NOMO-1 (cell line): ENCODE measurements around the gene TNNI2.

ENCODE experiments used
- DNase-seq, 2 experiments: peaks; one replicate each; lab custom pipeline; 2025; ENCODE audit not compliant: unreplicated experiment in 2 of 2; lab: John Stamatoyannopoulos, UW

TNNI2 gene

GRCh38 chr11:1844221-1845094 is 5.7 kb downstream of the TNNI2 start:
- peak in 1 of 2 experiments; percentile 25 for DNase-seq

- DNase-seq = no peak
Measured at GRCh38 chr11:1845095-1845429, 6.3 kb downstream of the TNNI2 start.

- no peak for DNase-seq
Measured at GRCh38 chr11:1845561-1846452, 7.0 kb downstream of the TNNI2 start.

GRCh38 chr11:1846453-1846932 is 7.7 kb downstream of the TNNI2 start:
- DNase-seq = no peak

GRCh38 chr11:1847006-1847735 is 8.4 kb downstream of the TNNI2 start:
- no peak for DNase-seq

GRCh38 chr11:1847926-1848639 is 9.3 kb downstream of the TNNI2 start:
- no peak for DNase-seq

- DNase-seq = no peak
Measured at GRCh38 chr11:1848640-1849430, 10.1 kb downstream of the TNNI2 start.

GRCh38 chr11:1851468-1852180 is 12.8 kb downstream of the TNNI2 start:
- DNase-seq = no peak

GRCh38 chr11:1852271-1852876 is 13.6 kb downstream of the TNNI2 start:
- no peak for DNase-seq

- DNase-seq = peak; percentile 83 to 89
Measured at GRCh38 chr11:1852877-1853276, 14.1 kb downstream of the TNNI2 start, which contains the start of gene LSP1. LSP1 (plus strand) TSS chr11:1853084; CDS start chr11:1853145, 61 bp downstream.

- no peak for DNase-seq
Measured at GRCh38 chr11:1853376-1854131, 14.8 kb downstream of the TNNI2 start.

GRCh38 chr11:1854132-1854948 is 15.6 kb downstream of the TNNI2 start:
- DNase-seq = no peak

GRCh38 chr11:1854949-1855885 is 16.4 kb downstream of the TNNI2 start:
- DNase-seq = no peak

- no peak for DNase-seq
Measured at GRCh38 chr11:1855886-1856265, 17.1 kb downstream of the TNNI2 start.

GRCh38 chr11:1856306-1857005 is 17.7 kb downstream of the TNNI2 start:
- DNase-seq = no peak
